Astrocyte of the spinal cord (primary cell): ENCODE results near the gene ZNF429.

Source experiments
- DNase-seq: peaks from one replicate; pipeline ENCODE4 v3.0.0; 2011; ENCODE audit warnings: low read depth, low spot score
- H3K4me3 ChIP-seq: 2 replicates; pipeline ENCODE4 v1.5.1; 2011; ENCODE audit warnings: low read depth, mild to moderate bottlenecking, low read length, moderate library complexity
- in situ Hi-C: cut with HindIII; loops from 2 replicates; pipeline ENCODE4 v1.10.0; 2017; ENCODE audit warnings: low sequenced_read_pairs
- TF ChIP-seq, protein P1 (sequence below): IDR thresholded peaks from 2 replicates; pipeline ENCODE4 v1.5.1; 2012; ENCODE audit warnings: low read depth, mild to moderate bottlenecking, low read length, inconsistent platforms

The ZNF429 gene

GRCh38 chr19:21505459-21506451 is at the start of gene ZNF429:
Gene ZNF429 (plus strand): TSS chr19:21505602. CDS start chr19:21505772, 170 bp downstream.
- TF ChIP-seq, protein P1, sequence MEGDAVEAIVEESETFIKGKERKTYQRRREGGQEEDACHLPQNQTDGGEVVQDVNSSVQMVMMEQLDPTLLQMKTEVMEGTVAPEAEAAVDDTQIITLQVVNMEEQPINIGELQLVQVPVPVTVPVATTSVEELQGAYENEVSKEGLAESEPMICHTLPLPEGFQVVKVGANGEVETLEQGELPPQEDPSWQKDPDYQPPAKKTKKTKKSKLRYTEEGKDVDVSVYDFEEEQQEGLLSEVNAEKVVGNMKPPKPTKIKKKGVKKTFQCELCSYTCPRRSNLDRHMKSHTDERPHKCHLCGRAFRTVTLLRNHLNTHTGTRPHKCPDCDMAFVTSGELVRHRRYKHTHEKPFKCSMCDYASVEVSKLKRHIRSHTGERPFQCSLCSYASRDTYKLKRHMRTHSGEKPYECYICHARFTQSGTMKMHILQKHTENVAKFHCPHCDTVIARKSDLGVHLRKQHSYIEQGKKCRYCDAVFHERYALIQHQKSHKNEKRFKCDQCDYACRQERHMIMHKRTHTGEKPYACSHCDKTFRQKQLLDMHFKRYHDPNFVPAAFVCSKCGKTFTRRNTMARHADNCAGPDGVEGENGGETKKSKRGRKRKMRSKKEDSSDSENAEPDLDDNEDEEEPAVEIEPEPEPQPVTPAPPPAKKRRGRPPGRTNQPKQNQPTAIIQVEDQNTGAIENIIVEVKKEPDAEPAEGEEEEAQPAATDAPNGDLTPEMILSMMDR = peak; percentile 8
- peak within 1 kb of the TSS; percentile 92 for H3K4me3 ChIP-seq
- in situ Hi-C loops = no loop called here
- peak; percentile 94 for DNase-seq

DNA sequence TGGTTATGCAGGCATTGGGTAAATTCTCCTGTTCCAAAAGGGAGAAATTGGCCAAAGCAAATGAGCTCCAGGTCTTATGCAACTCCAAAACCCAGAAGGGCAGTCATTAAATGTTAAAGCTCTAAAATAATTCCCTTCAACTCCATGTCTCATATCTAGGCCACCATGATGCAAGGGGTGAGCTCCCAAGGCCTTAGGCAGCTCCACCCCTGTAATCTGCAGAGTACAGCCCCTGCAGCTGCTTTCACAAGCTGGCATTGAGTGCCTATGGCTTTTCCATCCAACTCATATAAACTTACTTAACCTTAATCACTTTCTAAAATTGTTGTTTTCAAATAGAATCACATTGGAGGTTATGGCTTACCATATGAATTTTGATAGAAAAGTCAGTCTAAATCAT is 44.7 kb upstream of the ZNF429 start:
- no peak overlapping the region for H3K4me3 ChIP-seq
- in situ Hi-C loops = no loop called here
- TF ChIP-seq, protein P1 = no peak
- DNase-seq = no peak

DNA sequence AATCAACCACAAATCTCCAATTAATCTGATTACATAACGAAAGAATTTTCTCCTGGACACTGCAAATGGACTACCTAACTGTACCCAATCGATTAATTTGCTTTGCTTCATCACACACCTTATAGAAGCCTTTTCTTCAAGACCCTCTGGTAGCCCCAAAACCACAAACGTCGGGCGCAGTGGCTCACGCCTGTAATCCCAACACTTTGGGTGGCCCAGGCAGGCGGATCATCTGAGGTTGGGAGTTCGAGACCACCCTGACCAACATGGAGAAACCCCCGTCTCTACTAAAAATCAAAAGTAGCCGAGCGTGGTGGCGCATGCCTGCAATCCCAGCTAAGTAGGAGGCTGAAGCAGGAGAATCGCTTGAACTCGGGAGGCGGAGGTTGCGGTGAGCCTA is 42.9 kb upstream of the ZNF429 start:
- H3K4me3 ChIP-seq = no peak overlapping the region
- TF ChIP-seq, protein P1 = no peak
- in situ Hi-C loops = no loop called here
- DNase-seq = no peak

DNA sequence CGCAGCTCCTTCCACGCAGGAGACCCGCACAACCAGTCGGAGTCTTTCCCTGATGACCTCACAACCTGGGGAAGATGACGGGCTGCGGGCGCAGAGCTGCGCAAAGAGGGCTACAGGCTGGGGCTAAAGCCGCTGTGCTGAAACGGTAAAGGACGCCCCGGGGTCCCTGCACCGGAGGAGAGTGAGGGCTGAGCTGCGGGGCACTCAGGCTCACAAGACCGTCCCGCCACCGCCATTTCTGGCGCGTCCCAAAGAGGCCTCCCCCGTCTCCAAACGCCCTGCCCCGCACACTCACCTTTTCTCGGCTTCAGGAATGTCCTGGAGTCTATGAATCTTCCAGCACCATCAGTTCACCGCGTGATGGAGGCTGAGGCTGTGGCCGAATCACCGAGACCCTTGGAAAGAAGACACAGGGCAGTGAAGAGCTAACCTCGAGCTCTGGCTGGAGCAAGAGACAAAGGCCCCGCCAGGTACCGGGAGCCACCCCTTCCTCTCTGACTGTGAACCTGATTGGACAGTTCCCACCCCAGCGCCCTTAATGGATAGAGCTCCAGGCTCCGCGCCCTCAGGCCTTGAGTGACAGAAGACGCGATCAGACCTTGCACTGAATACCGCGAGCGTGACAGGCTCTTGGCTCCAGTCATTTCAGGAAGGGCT is 41.8 kb upstream of the ZNF429 start:
- TF ChIP-seq, protein P1 = no peak
- DNase-seq = peak; percentile 3
- peak overlapping the region; percentile 30 for H3K4me3 ChIP-seq
- in situ Hi-C loops = no loop called here

GRCh38 chr19:21466627-21467026 is 38.8 kb upstream of the ZNF429 start:
- no peak overlapping the region for H3K4me3 ChIP-seq
- in situ Hi-C loops = no loop called here
- no peak for DNase-seq
- TF ChIP-seq, protein P1 = no peak

GRCh38 chr19:21468791-21469190 is 36.6 kb upstream of the ZNF429 start:
- TF ChIP-seq, protein P1 = no peak
- DNase-seq = no peak
- no peak overlapping the region for H3K4me3 ChIP-seq
- in situ Hi-C loops = no loop called here
